Measurements from ENCODE around the gene RARB.

RARB gene

GRCh38 chr3:25537516-25537915 lies 109.5 kb downstream of the RARB start:
- no peak for DNase-seq (ENCODE audit: low read depth)
- no peak for TF ChIP-seq CTCF (IDR thresholded peaks at IDR 0.05; ENCODE audit: low read depth, low read length, missing control alignments)

DNA sequence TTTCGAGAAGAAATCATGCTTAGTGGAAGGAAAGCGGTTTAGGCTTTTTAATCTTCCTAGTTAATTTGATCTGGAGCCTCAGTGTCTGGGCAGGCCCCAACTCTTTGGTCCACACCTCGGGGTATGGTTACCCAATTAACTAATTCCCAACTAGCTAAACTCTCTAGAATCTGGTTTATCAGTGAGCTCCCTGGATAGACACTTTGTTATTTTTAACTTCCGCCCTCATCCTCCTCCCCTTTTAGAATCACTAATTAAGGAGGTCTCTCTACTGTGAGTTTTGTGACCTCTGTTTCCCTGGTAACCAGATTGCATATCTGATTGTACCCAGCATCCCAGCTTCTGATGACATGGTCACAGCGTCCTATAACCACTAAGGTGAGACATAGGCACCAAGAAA lies 112.2 kb downstream of the RARB start:
- H3K4me3 ChIP-seq (ENCODE audit: low read depth, low read length), result no peak overlapping the region
- DNase-seq (ENCODE audit: low read depth), result no peak
- TF ChIP-seq CTCF (IDR thresholded peaks at IDR 0.05; ENCODE audit: low read depth, low read length, missing control alignments), result no peak

More at GRCh38 chr3:25537516-25537915, 109.5 kb downstream of the RARB start:
- no peak overlapping the region for H3K4me3 ChIP-seq (ENCODE audit: low read depth, low read length)

- no peak for TF ChIP-seq CTCF (IDR thresholded peaks at IDR 0.05; ENCODE audit: low read depth, low read length, missing control alignments)
- H3K4me3 ChIP-seq (ENCODE audit: low read depth, low read length), result no peak overlapping the region
- DNase-seq (ENCODE audit: low read depth), result no peak
Measured at GRCh38 chr3:25542492-25543039, 114.5 kb downstream of the RARB start.

GRCh38 chr3:25547103-25547502 lies 119.0 kb downstream of the RARB start:
- TF ChIP-seq CTCF (IDR thresholded peaks at IDR 0.05; ENCODE audit: low read depth, low read length, missing control alignments), result no peak

DNA sequence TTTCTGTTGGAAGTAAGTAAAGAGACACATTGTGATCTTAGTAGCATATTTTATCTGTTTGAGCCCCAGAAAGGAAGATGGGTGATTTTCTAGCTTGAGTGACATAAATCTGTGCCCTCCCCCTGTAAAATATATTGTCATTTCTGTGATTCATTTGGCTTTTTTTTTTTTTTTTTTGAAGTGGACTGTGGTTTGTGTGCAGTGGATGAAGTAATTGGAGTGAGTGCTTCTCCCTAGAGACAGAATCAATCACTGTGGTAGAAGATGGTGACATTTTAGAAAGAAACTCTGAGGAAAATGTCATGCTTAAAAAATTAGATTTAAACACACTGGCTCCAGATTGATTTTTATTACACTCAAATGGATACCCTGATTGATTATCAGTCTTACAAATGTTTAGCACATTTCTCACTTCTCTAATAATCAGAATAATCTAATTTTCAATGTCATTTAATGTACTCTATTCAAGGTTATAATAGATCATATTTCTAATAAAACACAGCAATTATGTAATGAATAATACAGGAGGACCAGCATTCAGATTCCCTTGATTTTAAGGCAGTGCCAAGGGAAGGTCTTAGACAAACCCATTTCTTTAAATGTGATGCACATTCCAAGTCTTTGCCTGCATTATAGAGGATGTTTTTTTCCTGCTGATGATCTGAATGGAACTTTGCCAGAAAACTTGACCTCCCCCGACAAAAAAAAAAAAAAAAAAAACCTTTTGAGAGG lies 120.0 kb downstream of the RARB start:
- no peak for TF ChIP-seq CTCF (IDR thresholded peaks at IDR 0.05; ENCODE audit: low read depth, low read length, missing control alignments)
- H3K4me3 ChIP-seq (ENCODE audit: low read depth, low read length), result no peak overlapping the region
- no peak for DNase-seq (ENCODE audit: low read depth)

More at GRCh38 chr3:25547103-25547502, 119.0 kb downstream of the RARB start:
- DNase-seq (ENCODE audit: low read depth), result no peak
- no peak overlapping the region for H3K4me3 ChIP-seq (ENCODE audit: low read depth, low read length)

DNA sequence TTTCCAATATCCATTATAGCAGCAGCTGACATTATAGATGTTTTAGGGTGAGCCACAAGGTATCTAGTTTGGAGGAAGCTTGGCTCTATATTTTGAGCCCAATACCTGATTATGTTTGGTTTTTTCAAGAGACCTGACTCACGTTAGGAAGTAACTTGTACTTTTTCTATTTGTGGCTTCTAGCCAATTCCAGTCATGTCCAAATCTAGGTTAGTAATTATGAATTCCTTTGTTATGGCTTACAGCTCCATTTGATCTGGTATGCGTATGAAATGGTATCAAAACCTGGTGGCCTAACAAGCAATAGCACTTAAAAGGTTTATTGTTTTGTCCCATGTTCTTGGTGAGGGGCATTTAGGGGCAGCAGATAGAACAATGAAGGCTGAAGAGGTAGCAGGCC lies 120.8 kb downstream of the RARB start:
- no peak for TF ChIP-seq CTCF (IDR thresholded peaks at IDR 0.05; ENCODE audit: low read depth, low read length, missing control alignments)
- H3K4me3 ChIP-seq (ENCODE audit: low read depth, low read length), result no peak overlapping the region
- DNase-seq (ENCODE audit: low read depth), result no peak

- no peak overlapping the region for H3K4me3 ChIP-seq (ENCODE audit: low read depth, low read length)
- no peak for TF ChIP-seq CTCF (IDR thresholded peaks at IDR 0.05; ENCODE audit: low read depth, low read length, missing control alignments)
- DNase-seq (ENCODE audit: low read depth), result no peak
Measured at GRCh38 chr3:25552251-25552650, 124.2 kb downstream of the RARB start.

Measured in GM12864 (cell line).